A172 (cell line): ENCODE measurements around the gene GLS. TPM values are rescaled to one million over a fixed set of nuclear protein-coding genes. Genes with fewer than 3 reads are reported as not detected.

Experiments used
- DNase-seq: peaks from one replicate; pipeline ENCODE4 v3.0.0-alpha.2; 2015; ENCODE audit warnings: low spot score
- total RNA-seq: library from RNA; depleted of rRNA; stranded (reverse); fragments of >200 nt; shearing (Covaris generic); gene quantifications from 2 replicates; pipeline ENCODE4 v1.2.3, GENCODE V29; 2014

The GLS gene
- total RNA-seq, 1 experiment from 2014 or later = 221 TPM

GRCh38 chr2:190970160-190970559 is 89.5 kb downstream of the GLS start:
- no peak for DNase-seq

GRCh38 chr2:190970873-190971506 is 90.4 kb downstream of the GLS start:
- DNase-seq = no peak

GRCh38 chr2:190972213-190972612 is 91.6 kb downstream of the GLS start:
- DNase-seq = no peak

GRCh38 chr2:190972846-190973245 is 92.2 kb downstream of the GLS start:
- no peak for DNase-seq

DNA sequence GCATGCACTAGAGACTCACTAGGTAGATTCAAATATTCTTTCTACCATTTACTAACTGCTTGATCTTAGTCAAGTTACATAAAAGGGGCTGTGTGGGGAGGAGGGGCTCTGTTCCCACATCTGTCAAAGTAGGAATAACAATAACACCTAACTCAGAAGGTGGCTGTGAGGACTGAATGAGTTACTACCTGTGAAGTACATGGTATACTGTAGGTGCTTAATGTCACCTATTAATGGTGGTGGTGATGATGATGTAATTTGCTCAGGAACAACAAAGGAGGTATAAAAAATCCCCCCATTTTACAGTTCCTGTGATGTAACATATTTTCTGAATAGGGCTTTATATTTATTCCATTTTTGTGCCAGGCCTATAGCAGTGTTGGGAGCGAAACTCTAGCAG is 92.6 kb downstream of the GLS start:
- DNase-seq = no peak

- DNase-seq = no peak
These were observed 93.4 kb downstream of the GLS start for GRCh38 chr2:190973726-190974628.

GRCh38 chr2:190974629-190975361 is 94.2 kb downstream of the GLS start:
- no peak for DNase-seq

GRCh38 chr2:190976521-190976920 is 95.9 kb downstream of the GLS start:
- DNase-seq = no peak

- DNase-seq = no peak
These were observed 96.9 kb downstream of the GLS start for GRCh38 chr2:190977505-190977904.

DNA sequence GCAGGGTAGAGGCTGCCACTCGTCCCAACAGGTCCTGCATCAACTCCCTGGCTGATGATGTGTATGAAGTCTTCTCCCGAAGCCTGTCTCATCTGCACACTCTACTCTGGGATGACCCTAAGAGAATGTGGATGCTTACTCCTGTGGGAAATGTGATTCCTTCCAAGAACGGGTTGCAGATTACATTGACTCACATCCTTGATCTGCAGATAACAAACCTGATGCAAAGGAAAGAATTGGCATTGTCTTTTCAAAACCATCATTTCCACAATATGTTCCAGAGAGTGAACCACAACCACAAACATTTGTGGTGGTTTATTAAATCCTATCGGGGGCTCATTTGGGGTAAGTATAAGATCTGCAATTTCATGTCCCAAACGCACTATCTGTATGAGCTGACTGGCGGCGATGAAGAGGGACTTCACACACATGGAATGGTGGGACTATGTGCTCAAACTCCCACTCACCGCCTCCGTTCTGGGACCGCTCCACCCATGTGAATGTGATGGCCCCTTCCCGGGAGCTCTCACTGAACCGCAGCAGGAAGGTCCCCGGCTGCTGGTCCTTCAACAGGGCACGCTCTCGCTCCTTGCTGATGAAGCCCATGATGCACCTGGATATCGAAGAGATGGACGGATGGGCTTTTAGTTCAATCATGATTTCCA is 97.9 kb downstream of the GLS start:
- DNase-seq = peak; percentile 80

DNA sequence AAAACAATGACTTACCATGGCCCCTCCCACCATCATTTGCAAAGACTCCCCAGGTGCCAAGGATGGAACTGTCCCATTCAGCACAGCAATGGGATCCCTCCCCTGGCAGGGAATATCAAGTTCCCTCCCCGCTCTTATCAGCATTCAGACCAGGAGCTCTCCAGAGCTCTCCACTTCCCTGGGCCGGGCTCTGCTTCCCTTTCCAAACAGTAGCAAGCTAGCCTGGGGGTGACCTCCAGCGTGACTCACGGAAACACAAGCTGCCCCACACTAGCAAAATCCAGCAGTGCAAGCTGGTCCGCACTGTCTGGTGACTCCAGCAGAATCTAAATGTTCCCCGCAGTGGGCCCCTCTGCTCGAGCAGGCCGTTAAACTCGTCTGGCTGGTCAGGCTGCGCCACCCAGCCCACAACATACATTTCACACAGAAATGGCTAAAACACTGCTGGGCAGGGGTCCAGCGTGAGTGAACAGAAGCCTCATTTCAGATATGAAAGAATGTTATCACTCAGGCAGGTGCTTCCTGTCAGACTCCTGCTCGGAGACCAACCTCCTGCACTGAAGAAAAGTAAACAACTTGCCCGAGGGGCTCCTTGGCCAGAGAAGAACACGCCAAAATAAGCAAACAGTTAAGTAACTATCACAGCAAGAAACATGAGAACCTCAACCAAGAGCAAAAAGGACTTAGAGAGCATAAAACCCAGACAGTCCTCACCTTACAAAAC is 99.4 kb downstream of the GLS start:
- DNase-seq = peak; percentile 14

- DNase-seq = no peak
These were observed 100.1 kb downstream of the GLS start for GRCh38 chr2:190980630-190981209.

DNA sequence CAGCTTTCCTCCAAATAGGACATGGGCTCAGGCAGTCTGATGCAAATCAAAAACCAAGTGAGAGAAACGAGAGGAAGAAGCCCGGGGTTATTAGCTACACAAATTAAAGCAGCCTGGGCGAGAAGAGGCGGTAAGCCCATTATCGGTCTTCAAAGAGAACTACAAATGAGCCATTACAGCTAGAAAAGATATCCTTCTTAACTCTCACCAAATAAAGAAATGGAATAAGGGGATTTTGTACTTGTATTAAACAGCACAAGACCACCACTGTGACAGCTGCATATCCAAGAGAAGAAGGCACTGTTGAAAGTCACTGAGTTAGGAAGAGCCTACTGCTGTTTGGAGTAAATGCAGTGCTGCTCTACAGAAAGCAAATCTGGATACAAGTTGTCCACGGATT is 100.7 kb downstream of the GLS start:
- no peak for DNase-seq

DNA sequence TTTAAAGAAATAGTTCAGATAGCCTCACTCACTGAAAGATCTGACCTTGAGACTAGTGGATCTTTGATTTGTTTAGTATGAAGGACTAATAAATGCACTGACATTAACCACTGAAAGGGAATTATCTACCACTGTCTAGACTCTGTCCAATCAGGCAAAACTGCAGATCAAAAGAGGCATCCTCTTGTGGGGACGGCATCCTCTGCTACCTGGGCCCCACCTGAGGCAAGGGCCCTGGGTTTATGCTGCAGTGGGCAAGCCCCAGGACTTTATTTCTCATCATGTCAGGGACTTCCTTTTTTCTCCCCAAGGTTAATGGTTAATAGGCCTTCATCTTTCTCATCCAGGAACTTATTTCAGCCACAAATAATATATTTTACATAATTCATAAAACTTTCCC is 101.1 kb downstream of the GLS start:
- DNase-seq = no peak

GRCh38 chr2:190982262-190983034 is 101.8 kb downstream of the GLS start:
- no peak for DNase-seq

GRCh38 chr2:190984595-190984994 is 104.0 kb downstream of the GLS start:
- peak; percentile 85 for DNase-seq

- peak; percentile 8 for DNase-seq
These were observed 105.8 kb downstream of the GLS start for GRCh38 chr2:190986221-190986953.

GRCh38 chr2:190987116-190987515 is 106.5 kb downstream of the GLS start:
- no peak for DNase-seq

DNA sequence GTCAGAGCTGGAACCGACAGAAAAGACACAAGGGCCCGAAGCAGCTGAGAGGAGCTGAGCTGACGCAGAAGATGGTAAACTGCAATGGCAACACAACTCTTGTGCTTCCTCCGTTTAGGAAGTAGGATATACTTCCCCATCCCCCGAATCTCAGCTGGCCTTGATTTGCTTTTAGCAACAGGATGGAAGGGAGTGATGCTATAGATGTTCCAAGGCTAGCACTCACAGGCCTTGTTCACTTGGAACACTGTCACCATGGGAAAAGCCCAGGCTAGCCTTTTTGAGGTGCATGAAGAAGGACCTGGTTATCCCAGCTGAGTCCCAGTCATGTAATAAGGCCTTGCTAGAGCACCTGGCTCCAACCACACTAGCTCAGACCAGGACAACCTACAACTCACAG is 107.3 kb downstream of the GLS start:
- DNase-seq = no peak
